TTC549 (cell line): Measurements from ENCODE around the gene CD3E.

Source experiments
- FAIRE-seq: peaks from 2 replicates; lab custom pipeline; 2012; peaks lifted over from hg19 to GRCh38; lab: Jason Lieb, UNC

CD3E gene

GRCh38 chr11:118304568-118305248, at the start of gene CD3E:
Gene CD3E (plus strand): TSS chr11:118304730. CDS start chr11:118304953, 223 bp downstream.
- no peak for FAIRE-seq

- no peak for FAIRE-seq
These were observed 46.1 kb upstream of the CD3E start for GRCh38 chr11:118258410-118258809.

- no peak for FAIRE-seq
These were observed 45.4 kb upstream of the CD3E start for GRCh38 chr11:118259138-118259537.

GRCh38 chr11:118260353-118260752, 44.2 kb upstream of the CD3E start:
- FAIRE-seq, result no peak

GRCh38 chr11:118263112-118263511, 41.4 kb upstream of the CD3E start:
- no peak for FAIRE-seq

- FAIRE-seq, result no peak
These were observed 40.6 kb upstream of the CD3E start, which contains the start of gene MPZL2 for GRCh38 chr11:118263695-118264568. Gene MPZL2 (minus strand): TSS chr11:118264297. CDS start chr11:118264153, 144 bp downstream.

GRCh38 chr11:118264569-118265465, 39.7 kb upstream of the CD3E start:
- FAIRE-seq, result no peak

GRCh38 chr11:118265954-118266353, 38.6 kb upstream of the CD3E start:
- FAIRE-seq, result no peak

GRCh38 chr11:118267486-118267885, 37.0 kb upstream of the CD3E start:
- FAIRE-seq, result no peak

GRCh38 chr11:118272001-118272400, 32.5 kb upstream of the CD3E start:
- no peak for FAIRE-seq

- FAIRE-seq, result no peak
These were observed 30.3 kb upstream of the CD3E start for GRCh38 chr11:118274186-118274585.

GRCh38 chr11:118275176-118275575, 29.4 kb upstream of the CD3E start:
- FAIRE-seq, result no peak

GRCh38 chr11:118276422-118276821, 28.1 kb upstream of the CD3E start:
- no peak for FAIRE-seq

- FAIRE-seq, result no peak
These were observed 27.2 kb upstream of the CD3E start for GRCh38 chr11:118277312-118277711.

- FAIRE-seq, result no peak
These were observed 23.2 kb upstream of the CD3E start for GRCh38 chr11:118281284-118281683.

GRCh38 chr11:118282606-118283005, 21.9 kb upstream of the CD3E start:
- no peak for FAIRE-seq

GRCh38 chr11:118283037-118283636, 21.4 kb upstream of the CD3E start:
- no peak for FAIRE-seq

GRCh38 chr11:118283756-118284350, 20.7 kb upstream of the CD3E start:
- FAIRE-seq, result no peak

- no peak for FAIRE-seq
These were observed 18.0 kb upstream of the CD3E start for GRCh38 chr11:118286545-118286944.

- no peak for FAIRE-seq
These were observed 17.5 kb upstream of the CD3E start for GRCh38 chr11:118287006-118287405.

- FAIRE-seq, result no peak
These were observed 15.1 kb upstream of the CD3E start for GRCh38 chr11:118289401-118289800.

GRCh38 chr11:118290923-118291322, 13.6 kb upstream of the CD3E start:
- no peak for FAIRE-seq
